Thoracic aorta (tissue), 2 donors: Measurements from ENCODE around the gene CYS1. TPM values are rescaled to one million over a fixed set of nuclear protein-coding genes. Genes with fewer than 3 reads are reported as not detected.
A peak's percentile ranks its signal among the peaks of the same experiment; 100 is the strongest.

ENCODE experiments used
- ATAC-seq: fragments of 150-250 bp; one replicate; pipeline ENCODE4 v1.8.0; 2017; ENCODE audit warnings: low read depth; ENCODE audit not compliant: insufficient number of reproducible peaks, low FRiP score
- DNase-seq: peaks from one replicate; pipeline ENCODE4 v3.0.0-alpha.2; 2020; ENCODE audit warnings: low spot score
- H3K27ac ChIP-seq, 2 donors: fragments of 200-600 bp; sonication (generic); 1 replicate in 1 of 2; 2 replicates in 1 of 2; pipeline ENCODE4 v1.5.1; 2016; ENCODE audit warnings: mild to moderate bottlenecking in 2 of 2, moderate library complexity in 2 of 2
- H3K27me3 ChIP-seq: fragments of 200-600 bp; sonication (generic); replicated peaks from 2 replicates; pipeline ENCODE4 v1.6.0; 2016; ENCODE audit warnings: mild to moderate bottlenecking; ENCODE audit not compliant: insufficient read depth
- H3K36me3 ChIP-seq: fragments of 200-600 bp; sonication (generic); one replicate; pipeline ENCODE4 v1.5.1; 2016
- H3K4me1 ChIP-seq, 2 donors: fragments of 200-600 bp; sonication (generic); 1 replicate in 1 of 2; 2 replicates in 1 of 2; pipeline versions ENCODE4 v1.5.1 to v1.6.0; 2016; ENCODE audit warnings: low read depth in 2 of 2, mild to moderate bottlenecking in 1 of 2; ENCODE audit not compliant: control insufficient read depth in 1 of 2
- H3K4me3 ChIP-seq: fragments of 200-600 bp; sonication (generic); 2 replicates; pipeline ENCODE4 v1.5.1; 2016; ENCODE audit warnings: mild to moderate bottlenecking
- H3K9me3 ChIP-seq: fragments of 200-600 bp; sonication (generic); 2 replicates; pipeline ENCODE4 v1.5.1; 2016
- total RNA-seq, 2 donors: library from RNA; depleted of rRNA; stranded (reverse); fragments of >200 nt; gene quantifications; one replicate each; pipeline versions ENCODE4 v1.1.0 to v1.2.3, GENCODE V29; 2016
- TF ChIP-seq, protein P1 (sequence below): fragments of 200-600 bp; sonication (generic); IDR thresholded peaks from one replicate; pipeline ENCODE4 v1.5.1; 2019; ENCODE audit warnings: antibody characterized with exemption

CYS1 gene
- total RNA-seq, 2 donors from 2014 or later, result 13.5 to 26.9 TPM

DNA sequence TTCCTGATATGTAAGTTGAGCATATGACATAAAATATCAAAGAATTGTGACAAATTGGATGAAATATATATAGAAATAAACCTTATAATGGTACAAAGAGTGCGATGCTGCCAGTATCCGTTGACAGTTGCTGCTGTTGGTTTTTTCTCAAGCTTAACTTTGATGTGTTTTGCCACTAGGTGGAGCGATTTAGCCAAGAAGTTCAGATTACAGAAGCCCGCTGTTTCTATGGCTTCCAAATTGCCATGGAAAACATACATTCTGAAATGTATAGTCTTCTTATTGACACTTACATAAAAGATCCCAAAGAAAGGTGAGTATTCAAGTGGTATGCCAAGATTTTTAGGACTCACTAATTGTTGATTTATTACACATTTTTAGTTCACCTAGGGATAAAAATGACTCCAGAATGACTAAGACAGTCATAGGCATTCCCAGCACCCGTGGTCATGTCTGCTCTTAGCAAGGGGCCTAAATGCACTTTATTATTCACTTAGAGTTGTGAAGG is 44.4 kb upstream of the CYS1 start:
- Histone ChIP-seq H3K36me3 (no peaks in the 10 kb centered on the region), H3K27ac (no peak overlapping the region), H3K27me3 (no peaks in the 10 kb centered on the region), H3K4me1 (peaks cover 21 to 32% of the 10 kb centered on the region in 2 donors), H3K9me3 (no peaks in the 10 kb centered on the region), H3K4me3 (no peak overlapping the region)
- TF ChIP-seq, protein P1, sequence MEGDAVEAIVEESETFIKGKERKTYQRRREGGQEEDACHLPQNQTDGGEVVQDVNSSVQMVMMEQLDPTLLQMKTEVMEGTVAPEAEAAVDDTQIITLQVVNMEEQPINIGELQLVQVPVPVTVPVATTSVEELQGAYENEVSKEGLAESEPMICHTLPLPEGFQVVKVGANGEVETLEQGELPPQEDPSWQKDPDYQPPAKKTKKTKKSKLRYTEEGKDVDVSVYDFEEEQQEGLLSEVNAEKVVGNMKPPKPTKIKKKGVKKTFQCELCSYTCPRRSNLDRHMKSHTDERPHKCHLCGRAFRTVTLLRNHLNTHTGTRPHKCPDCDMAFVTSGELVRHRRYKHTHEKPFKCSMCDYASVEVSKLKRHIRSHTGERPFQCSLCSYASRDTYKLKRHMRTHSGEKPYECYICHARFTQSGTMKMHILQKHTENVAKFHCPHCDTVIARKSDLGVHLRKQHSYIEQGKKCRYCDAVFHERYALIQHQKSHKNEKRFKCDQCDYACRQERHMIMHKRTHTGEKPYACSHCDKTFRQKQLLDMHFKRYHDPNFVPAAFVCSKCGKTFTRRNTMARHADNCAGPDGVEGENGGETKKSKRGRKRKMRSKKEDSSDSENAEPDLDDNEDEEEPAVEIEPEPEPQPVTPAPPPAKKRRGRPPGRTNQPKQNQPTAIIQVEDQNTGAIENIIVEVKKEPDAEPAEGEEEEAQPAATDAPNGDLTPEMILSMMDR, result peak; percentile 63
- no peak for DNase-seq
- no peak for ATAC-seq

DNA sequence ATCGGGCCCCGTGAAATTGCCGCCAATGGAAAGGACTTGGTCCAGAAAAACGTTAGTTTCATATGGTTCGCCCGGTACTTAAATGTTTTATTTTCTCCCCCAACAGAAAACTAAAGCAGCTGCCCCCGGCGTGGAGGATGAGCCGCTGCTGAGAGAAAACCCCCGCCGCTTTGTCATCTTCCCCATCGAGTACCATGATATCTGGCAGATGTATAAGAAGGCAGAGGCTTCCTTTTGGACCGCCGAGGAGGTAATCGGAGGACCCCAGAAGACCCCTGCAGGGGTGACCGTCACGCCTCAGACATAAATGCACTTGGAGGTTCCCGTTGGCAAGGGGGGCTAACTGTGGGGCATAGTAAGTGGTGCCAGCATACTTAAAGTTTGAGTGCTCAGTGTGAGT is 43.1 kb upstream of the CYS1 start:
- H3K4me1 ChIP-seq, result peaks cover 21 to 32% of the 10 kb centered on the region in 2 donors
- DNase-seq (no peak), ATAC-seq (no peak)
- H3K9me3 ChIP-seq, result no peaks in the 10 kb centered on the region
- H3K36me3 ChIP-seq, result no peaks in the 10 kb centered on the region
- H3K27me3 ChIP-seq, result no peaks in the 10 kb centered on the region
- peak overlapping the region; percentile 80 for H3K4me3 ChIP-seq
- no peak overlapping the region for H3K27ac ChIP-seq
- TF ChIP-seq, protein P1, result no peak

DNA sequence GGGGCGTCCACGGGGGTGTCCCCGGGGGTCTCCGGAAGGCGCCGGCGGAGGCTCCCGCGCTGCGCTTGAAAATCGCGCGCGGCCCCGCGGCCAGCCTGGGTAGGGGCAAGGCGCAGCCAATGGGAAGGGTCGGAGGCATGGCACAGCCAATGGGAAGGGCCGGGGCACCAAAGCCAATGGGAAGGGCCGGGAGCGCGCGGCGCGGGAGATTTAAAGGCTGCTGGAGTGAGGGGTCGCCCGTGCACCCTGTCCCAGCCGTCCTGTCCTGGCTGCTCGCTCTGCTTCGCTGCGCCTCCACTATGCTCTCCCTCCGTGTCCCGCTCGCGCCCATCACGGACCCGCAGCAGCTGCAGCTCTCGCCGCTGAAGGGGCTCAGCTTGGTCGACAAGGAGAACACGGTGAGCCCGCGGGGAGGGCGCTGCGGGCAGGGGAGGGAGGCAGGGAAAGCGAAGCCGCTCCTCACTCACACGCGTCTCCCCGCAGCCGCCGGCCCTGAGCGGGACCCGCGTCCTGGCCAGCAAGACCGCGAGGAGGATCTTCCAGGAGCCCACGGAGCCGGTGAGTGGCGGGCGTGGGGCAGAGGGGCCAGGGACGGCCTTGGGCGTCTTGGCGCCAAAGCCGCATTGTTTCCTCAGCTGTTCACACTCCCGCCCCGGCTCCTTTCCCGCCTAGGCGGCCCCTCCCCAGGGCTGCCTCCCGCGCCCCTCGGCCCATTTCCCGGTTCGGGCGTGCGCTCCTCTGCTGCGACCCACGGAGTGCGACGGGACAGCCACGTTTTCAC is 42.5 kb upstream of the CYS1 start, which contains the start of gene RRM2:
RRM2 (plus strand) TSS at position 240 of the 781 bp plus-strand sequence; CDS start at position 300, 60 bp downstream.
- ATAC-seq, result peak; percentile 57
- no peaks in the 10 kb centered on the region for H3K27me3 ChIP-seq
- H3K36me3 ChIP-seq, result no peaks in the 10 kb centered on the region
- DNase-seq, result peak; percentile 74
- no peak within 1 kb of the TSS for H3K27ac ChIP-seq
- H3K9me3 ChIP-seq, result no peaks in the 10 kb centered on the region
- TF ChIP-seq, protein P1, result no peak
- H3K4me1 ChIP-seq, result peaks cover 21 to 32% of the 10 kb centered on the region in 2 donors
- peak within 1 kb of the TSS; percentile 80 for H3K4me3 ChIP-seq

DNA sequence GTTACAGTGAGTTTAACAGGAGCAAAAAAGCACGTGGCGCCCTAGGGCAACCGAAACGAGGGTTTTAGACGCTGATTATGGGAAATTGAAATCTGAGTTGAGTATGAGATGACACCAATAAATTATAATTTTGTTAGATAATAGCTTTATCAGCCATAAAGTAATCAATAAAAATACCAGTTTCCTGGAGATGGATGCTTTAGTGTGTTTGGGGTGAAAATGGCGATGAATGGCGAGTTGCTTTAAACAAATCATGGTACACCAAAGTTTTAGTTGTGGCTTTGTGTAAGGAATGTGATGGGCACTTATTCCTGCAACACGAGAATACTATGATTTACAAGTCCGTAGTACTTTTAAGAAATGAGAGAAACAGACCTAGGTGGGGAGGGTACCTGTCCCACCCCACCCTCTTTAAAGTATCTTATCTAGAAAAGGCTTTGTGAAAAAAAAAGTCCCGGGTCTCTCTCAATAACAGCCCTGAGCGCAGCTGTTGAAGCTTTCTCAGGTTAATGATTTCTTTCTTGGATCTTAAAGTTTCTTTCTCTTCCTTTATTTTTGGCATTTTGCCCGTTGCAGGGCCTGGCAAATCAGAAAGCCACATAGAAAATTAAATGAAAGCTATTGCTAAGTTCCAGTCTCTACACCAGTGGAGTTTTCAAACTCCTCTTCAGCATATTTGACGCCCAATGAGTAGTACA is 40.8 kb upstream of the CYS1 start:
- ATAC-seq, result no peak
- TF ChIP-seq, protein P1, result no peak

More for the DNA sequence above, 40.8 kb upstream of the CYS1 start:
- DNase-seq, result no peak
- no peaks in the 10 kb centered on the region for H3K27me3 ChIP-seq
- H3K9me3 ChIP-seq, result no peaks in the 10 kb centered on the region
- H3K36me3 ChIP-seq, result no peaks in the 10 kb centered on the region
- H3K27ac ChIP-seq, result peak overlapping the region; percentile 43 to 64
- peak overlapping the region; percentile 82 for H3K4me3 ChIP-seq
- H3K4me1 ChIP-seq, result peaks cover 21 to 32% of the 10 kb centered on the region in 2 donors
